Activated CD8-positive, alpha-beta T cell treated with anti-CD3 and anti-CD28 coated beads for 36 hours (primary cell): ENCODE data around the gene MS4A4E. TPM values are rescaled to one million over a fixed set of nuclear protein-coding genes. Genes with fewer than 3 reads are reported as not detected.

ENCODE experiments used
- ATAC-seq: fragments of 200-7000 bp; cut with Tn5 transposase; one replicate; pipeline ENCODE4 v1.10.0; 2021; ENCODE audit warnings: mild to moderate bottlenecking, moderate library complexity
- CTCF ChIA-PET: fragments of 350-600 bp; sonication (Branson Sonifier 250); formaldehyde crosslinking; loops from one replicate; lab custom pipeline; 2021; ENCODE audit warnings: antibody characterized with exemption; lab: Charles Lee
- POLR2A ChIA-PET: fragments of 350-600 bp; sonication (Branson Sonifier 250); formaldehyde crosslinking; loops from one replicate; lab custom pipeline; 2021; ENCODE audit warnings: antibody characterized with exemption; lab: Charles Lee
- DNase-seq: peaks from one replicate; pipeline ENCODE4 v3.0.0-alpha.2; 2020
- H3K27ac Mint-ChIP-seq: one replicate; pipeline ENCODE4 v1.8.0; 2021; ENCODE audit warnings: mild to moderate bottlenecking, mixed read lengths
- H3K27me3 Mint-ChIP-seq: one replicate; pipeline ENCODE4 v1.8.0; 2021; ENCODE audit warnings: mixed read lengths
- H3K36me3 Mint-ChIP-seq: one replicate; pipeline ENCODE4 v1.8.0; 2021; ENCODE audit warnings: low read depth, mixed read lengths
- H3K4me1 Mint-ChIP-seq: one replicate; pipeline ENCODE4 v1.8.0; 2021; ENCODE audit warnings: low read depth, mixed read lengths
- H3K4me3 Mint-ChIP-seq: one replicate; pipeline ENCODE4 v1.8.0; 2021; ENCODE audit warnings: mild to moderate bottlenecking, moderate library complexity, mixed read lengths
- H3K9me3 Mint-ChIP-seq: one replicate; pipeline ENCODE4 v1.8.0; 2021; ENCODE audit warnings: mixed read lengths
- intact Hi-C: fragments of 100-400 bp; cut with micrococcal nuclease; formaldehyde crosslinking; loops from one replicate; pipeline ENCODE4 v1.10.0; 2022
- total RNA-seq, 2 experiments: library from RNA; stranded (reverse); gene quantifications; one replicate each; pipeline ENCODE4 v1.2.3, GENCODE V29; 2021
- TF ChIP-seq, protein P1 (sequence below): fragments of 200-600 bp; IDR thresholded peaks from one replicate; pipeline ENCODE4 v1.8.0; 2022; ENCODE audit warnings: antibody characterized with exemption, mild to moderate bottlenecking

Gene MS4A4E
- total RNA-seq, 2 experiments from 2014 or later = not detected

DNA sequence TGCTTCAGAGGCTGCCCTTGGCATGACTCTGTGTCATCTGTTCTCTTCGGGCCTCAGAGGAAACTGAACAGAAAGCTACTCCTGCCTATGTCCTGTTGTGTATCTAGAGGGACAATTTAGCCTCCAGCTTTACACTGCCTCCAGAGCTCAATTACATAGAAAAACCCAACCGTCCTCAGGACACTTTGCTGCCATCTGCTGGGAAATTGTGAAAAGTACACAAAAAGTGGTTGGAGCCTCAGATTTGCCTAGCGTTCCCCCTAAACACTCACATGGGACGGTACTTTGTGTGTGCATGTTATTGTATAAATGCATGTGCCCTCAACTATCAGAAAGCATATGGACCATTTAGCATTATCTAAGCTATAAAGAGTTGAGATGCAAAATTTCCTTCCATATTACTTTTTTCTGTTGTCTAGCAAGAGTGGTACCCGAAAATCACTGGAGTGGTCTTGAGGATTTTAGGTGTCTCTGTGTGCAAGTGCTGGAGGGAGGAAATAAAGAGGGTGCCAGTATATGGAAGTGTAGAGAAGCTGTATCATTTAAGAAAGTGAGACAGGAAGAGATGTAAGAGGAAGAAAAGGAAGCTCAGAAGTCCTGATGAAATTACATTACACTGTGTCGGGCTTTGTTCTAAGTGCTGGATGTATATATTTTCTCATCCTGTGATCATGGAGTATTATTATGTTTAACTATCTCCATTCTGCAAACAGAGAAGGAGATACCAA, 8.7 kb upstream of the MS4A4E start:
- intact Hi-C loops = no loop called here
- Mint-ChIP-seq H3K4me1 (no peaks in the 10 kb centered on the region), H3K27ac (no peak overlapping the region), H3K9me3 (peaks cover 4% of the 10 kb centered on the region), H3K27me3 (peaks cover 21% of the 10 kb centered on the region), H3K4me3 (no peak overlapping the region), H3K36me3 (no peaks in the 10 kb centered on the region)
- TF ChIP-seq, protein P1, sequence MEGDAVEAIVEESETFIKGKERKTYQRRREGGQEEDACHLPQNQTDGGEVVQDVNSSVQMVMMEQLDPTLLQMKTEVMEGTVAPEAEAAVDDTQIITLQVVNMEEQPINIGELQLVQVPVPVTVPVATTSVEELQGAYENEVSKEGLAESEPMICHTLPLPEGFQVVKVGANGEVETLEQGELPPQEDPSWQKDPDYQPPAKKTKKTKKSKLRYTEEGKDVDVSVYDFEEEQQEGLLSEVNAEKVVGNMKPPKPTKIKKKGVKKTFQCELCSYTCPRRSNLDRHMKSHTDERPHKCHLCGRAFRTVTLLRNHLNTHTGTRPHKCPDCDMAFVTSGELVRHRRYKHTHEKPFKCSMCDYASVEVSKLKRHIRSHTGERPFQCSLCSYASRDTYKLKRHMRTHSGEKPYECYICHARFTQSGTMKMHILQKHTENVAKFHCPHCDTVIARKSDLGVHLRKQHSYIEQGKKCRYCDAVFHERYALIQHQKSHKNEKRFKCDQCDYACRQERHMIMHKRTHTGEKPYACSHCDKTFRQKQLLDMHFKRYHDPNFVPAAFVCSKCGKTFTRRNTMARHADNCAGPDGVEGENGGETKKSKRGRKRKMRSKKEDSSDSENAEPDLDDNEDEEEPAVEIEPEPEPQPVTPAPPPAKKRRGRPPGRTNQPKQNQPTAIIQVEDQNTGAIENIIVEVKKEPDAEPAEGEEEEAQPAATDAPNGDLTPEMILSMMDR = peak; percentile 58
- peak; percentile 32 for DNase-seq
- ChIA-PET CTCF (interaction anchor here (0.7 to 2.0 kb wide), 13 partner anchors 11 to 496 kb away, joined by 3 to 10 read pairs (median 4); partner anchors contain the start of gene STX3), POLR2A (no interaction called here)
- ATAC-seq = no peak

DNA sequence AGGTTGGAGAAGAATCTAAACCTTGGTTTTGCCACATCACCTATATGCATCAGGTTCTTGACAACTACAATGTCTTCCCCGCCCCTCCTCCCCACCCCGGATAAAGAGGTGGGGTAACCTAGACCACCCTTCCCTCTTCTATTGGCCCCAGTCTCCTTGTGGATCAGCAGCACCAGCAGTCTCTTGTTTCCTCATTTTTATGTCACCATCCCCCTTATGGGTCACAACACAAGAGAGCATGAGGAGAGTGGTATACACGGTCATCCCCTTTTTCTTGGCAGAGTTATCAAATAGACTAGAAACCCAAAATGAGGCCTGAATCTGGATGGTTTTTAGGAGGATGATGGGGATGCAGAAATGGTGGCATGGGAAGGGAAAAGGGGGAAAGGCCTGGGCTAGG, 1.2 kb downstream of the MS4A4E start:
- TF ChIP-seq, protein P1 = no peak
- ATAC-seq = no peak
- intact Hi-C loops = no loop called here
- peaks cover 22% of the 10 kb centered on the region for H3K27me3 Mint-ChIP-seq
- H3K4me1 Mint-ChIP-seq = no peaks in the 10 kb centered on the region
- H3K9me3 Mint-ChIP-seq = no peaks in the 10 kb centered on the region
- no peak overlapping the region for H3K27ac Mint-ChIP-seq
- ChIA-PET CTCF (no interaction called here), POLR2A (no interaction called here)
- no peak for DNase-seq
- no peaks in the 10 kb centered on the region for H3K36me3 Mint-ChIP-seq
- no peak overlapping the region for H3K4me3 Mint-ChIP-seq

DNA sequence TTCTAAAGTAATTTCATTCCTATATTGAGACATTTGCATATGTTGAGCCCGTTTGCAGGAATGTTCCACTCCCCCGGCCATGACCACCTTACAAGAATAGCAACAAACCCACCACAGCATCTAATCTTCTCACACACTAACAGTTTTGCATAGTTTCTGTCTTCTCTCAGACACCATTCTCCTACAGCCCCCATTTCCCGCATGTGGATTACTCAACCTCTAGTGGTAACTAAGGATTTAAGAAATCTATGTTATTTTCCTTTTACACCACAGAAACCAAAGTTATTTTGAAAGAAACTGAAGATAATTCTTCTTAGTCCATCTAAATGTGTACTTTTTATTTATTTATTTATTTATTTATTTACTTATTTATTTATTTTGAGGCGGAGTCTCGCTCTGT, 2.3 kb downstream of the MS4A4E start:
- H3K27ac Mint-ChIP-seq = no peak overlapping the region
- no peaks in the 10 kb centered on the region for H3K36me3 Mint-ChIP-seq
- POLR2A ChIA-PET = no interaction called here
- H3K9me3 Mint-ChIP-seq = no peaks in the 10 kb centered on the region
- H3K4me3 Mint-ChIP-seq = no peak overlapping the region
- DNase-seq = no peak
- no peak for ATAC-seq
- CTCF ChIA-PET = interaction anchor here (0.8 kb wide), 1 partner anchor 11 kb away, joined by 3 read pairs; no protein-coding TSS in a partner anchor
- TF ChIP-seq, protein P1 = no peak
- H3K27me3 Mint-ChIP-seq = peaks cover 22% of the 10 kb centered on the region
- H3K4me1 Mint-ChIP-seq = no peaks in the 10 kb centered on the region
- intact Hi-C loops = no loop called here

DNA sequence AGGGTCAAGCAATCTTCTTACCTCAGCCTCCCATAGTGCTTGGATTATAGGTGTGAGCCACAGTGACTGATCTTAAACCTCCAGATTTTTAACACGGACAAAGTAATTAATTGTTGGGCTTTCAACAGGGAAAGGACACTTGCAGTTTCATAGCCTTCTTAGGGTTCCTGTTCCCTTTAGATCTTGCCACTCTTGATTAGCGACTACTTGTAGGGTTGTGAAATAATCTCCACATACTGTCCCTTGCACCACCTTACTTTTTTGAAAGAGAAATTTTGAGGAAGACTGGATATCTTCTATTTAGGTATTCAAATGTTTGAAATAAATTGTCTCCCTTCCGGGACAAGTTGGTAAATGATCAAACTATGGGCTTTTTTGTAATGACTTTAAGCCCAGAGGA, 7.6 kb downstream of the MS4A4E start:
- Mint-ChIP-seq H3K4me1 (no peaks in the 10 kb centered on the region), H3K27me3 (peaks cover 13% of the 10 kb centered on the region), H3K9me3 (no peaks in the 10 kb centered on the region), H3K4me3 (no peak overlapping the region), H3K36me3 (no peaks in the 10 kb centered on the region), H3K27ac (no peak overlapping the region)
- no peak for ATAC-seq
- TF ChIP-seq, protein P1 = no peak
- ChIA-PET POLR2A (no interaction called here), CTCF (interaction anchor here (1.4 kb wide), 1 partner anchor 16 kb away, joined by 5 read pairs; no protein-coding TSS in a partner anchor)
- DNase-seq = no peak
- intact Hi-C loops = no loop called here

DNA sequence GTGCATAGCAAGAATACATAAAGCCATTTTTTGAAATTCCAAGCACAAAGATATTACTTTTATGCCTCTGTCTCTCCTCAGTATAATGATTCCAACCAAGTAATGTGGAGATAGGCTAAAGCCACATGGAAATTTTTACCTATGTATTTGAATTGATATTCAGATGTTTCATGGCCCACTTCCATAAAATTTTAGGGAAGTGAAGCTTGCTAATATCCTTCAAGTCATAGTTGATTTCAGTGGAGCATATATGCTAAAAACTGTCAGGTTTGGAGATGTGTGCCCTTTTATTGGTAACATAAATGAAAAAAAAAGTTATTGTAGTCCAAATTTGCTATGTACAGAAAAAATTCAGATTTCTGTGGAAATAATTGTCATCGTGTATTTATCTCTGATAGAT, 12.3 kb downstream of the MS4A4E start:
- H3K4me1 Mint-ChIP-seq = no peaks in the 10 kb centered on the region
- CTCF ChIA-PET = interaction anchor here (1.7 to 1.8 kb wide), 2 partner anchors 21 to 34 kb away, joined by 5 to 7 read pairs; no protein-coding TSS in a partner anchor
- intact Hi-C loops = no loop called here

More for the DNA sequence above, 12.3 kb downstream of the MS4A4E start:
- ATAC-seq = no peak
- Mint-ChIP-seq H3K27me3 (peaks cover 7% of the 10 kb centered on the region), H3K9me3 (no peaks in the 10 kb centered on the region), H3K27ac (no peak overlapping the region), H3K36me3 (no peaks in the 10 kb centered on the region), H3K4me3 (no peak overlapping the region)
- no peak for DNase-seq
- TF ChIP-seq, protein P1 = no peak
- POLR2A ChIA-PET = interaction anchor here (0.7 kb wide), 1 partner anchor 636 kb away, joined by 5 read pairs; no protein-coding TSS in a partner anchor
